HFF-Myc (cell line): ENCODE results near the gene LDLRAD4.

Source experiments
- DNase-seq: peaks from one replicate; pipeline ENCODE4 v3.0.0-alpha.2; 2011; ENCODE audit warnings: low read depth; ENCODE audit errors: extremely low read depth
- H3K4me3 ChIP-seq: replicated peaks from 2 replicates; pipeline ENCODE4 v1.5.1; 2011; ENCODE audit warnings: low read depth, mild to moderate bottlenecking, control low read depth, low read length
- TF ChIP-seq, protein P1 (sequence below): IDR thresholded peaks from 2 replicates; pipeline ENCODE4 v1.5.1; 2012; ENCODE audit warnings: mild to moderate bottlenecking, low read depth, low read length, control low read depth; ENCODE audit errors: missing control alignments

LDLRAD4 gene

DNA sequence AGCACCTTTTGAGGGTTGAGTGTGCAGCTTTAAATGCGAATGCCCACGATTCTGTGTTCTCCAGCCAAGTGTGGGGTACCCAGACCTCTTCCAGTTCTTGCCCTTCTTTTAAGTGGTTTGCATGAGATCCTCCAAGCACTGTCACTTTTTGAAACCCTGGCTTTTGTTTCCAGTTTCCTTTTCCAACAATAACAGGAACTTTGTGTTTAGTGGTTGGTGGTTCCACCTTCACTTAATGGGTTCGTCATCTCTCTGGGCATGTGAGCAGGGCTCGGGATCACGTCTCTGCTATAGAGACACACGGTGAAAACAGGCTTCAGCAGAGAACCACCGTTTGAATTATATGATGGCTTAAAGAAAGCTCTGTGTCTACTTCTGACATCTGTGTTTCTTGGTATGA, 197.6 kb downstream of the LDLRAD4 start:
- no peak overlapping the region for H3K4me3 ChIP-seq
- DNase-seq, result no peak
- TF ChIP-seq, protein P1, sequence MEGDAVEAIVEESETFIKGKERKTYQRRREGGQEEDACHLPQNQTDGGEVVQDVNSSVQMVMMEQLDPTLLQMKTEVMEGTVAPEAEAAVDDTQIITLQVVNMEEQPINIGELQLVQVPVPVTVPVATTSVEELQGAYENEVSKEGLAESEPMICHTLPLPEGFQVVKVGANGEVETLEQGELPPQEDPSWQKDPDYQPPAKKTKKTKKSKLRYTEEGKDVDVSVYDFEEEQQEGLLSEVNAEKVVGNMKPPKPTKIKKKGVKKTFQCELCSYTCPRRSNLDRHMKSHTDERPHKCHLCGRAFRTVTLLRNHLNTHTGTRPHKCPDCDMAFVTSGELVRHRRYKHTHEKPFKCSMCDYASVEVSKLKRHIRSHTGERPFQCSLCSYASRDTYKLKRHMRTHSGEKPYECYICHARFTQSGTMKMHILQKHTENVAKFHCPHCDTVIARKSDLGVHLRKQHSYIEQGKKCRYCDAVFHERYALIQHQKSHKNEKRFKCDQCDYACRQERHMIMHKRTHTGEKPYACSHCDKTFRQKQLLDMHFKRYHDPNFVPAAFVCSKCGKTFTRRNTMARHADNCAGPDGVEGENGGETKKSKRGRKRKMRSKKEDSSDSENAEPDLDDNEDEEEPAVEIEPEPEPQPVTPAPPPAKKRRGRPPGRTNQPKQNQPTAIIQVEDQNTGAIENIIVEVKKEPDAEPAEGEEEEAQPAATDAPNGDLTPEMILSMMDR, result no peak

DNA sequence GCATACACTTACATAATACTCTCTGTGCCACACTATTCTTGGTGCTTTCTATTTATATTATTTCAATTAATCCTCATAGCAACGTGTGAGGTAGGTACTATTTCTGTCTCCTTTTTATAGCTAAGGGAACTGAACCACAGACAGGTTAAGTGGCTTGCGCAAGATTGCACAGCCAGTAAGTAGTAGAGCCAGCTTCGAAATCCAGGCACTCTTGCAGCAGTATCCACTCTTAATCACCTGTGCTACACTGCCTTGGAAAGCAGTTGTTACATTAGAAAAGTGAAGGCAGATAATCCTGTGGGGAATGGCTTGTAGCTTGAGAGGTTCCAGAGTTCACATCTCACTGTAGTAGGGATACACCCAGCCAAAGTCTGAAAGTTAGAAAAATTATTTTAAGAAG, 198.3 kb downstream of the LDLRAD4 start:
- DNase-seq, result no peak
- TF ChIP-seq, protein P1, result no peak
- H3K4me3 ChIP-seq, result no peak overlapping the region

DNA sequence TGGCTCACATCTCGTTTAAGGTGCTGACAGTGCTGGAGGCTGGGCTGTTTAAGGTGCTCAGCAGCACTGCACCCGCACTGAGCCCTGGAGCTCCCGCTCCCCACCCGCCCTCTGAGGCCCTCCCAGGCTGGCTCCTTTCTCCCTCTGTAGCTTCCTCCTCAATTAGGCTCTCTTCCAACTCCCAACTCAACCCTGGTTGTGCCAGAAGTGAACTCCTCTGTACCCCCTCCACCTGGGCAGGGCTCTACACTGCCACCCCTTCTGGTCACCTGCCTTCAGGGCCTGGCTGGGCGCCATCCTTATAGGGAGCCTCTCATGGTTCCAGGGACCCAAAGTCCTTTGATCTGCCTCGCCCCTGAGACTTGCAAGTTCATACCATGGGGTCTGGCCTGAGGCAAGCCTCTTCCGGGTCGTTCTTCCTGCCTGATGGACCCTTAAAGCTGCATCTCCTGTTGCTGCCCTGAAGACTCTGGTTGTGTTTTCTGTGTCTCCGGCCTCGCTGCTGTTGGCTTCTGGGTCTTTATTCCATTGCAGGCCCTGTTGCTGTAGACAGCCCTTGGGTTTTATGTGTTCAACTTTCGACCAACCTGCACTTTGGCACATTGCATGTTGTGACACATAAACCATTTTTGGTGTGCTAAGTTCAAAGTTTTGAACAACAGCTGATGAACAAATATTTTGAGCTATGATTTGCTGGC, 199.6 kb downstream of the LDLRAD4 start:
- no peak for DNase-seq
- TF ChIP-seq, protein P1, result no peak
- H3K4me3 ChIP-seq, result no peak overlapping the region

DNA sequence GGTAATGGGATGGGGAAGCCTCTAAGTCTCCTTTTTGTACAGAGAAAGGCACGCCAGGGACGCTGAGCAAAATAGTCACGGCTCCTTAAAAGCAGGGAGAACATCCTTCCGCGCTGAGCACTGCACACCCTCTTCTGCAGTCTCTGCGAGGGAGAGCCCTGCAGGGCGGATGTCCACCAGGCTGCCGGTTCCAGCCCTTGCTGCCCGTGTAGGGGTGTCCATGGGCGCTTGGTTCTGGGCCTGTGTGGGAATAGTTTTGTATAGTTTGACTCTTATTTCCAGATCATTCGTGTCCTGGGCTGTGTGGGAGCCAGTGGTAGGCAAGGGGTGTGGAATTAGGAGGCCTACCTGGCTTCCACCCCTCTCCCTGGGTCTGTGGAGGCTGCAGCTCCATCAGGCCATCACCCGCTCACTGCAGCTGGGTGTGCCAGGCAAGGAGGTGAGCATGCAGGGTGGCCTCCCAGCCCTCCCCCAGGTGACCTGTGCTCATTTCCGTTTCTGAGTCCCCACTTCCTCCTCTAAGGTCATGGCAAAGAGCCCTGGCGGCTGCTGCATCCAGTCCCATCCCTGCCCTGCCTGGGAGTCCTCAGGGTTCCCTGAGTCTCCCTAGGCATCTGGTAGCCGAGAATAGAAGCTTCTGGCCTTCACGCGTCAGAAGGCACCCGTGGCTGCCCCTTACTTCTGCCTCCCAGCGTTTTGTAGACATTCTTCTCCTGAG, 202.6 kb downstream of the LDLRAD4 start:
- TF ChIP-seq, protein P1, result no peak
- H3K4me3 ChIP-seq, result no peak overlapping the region

DNA sequence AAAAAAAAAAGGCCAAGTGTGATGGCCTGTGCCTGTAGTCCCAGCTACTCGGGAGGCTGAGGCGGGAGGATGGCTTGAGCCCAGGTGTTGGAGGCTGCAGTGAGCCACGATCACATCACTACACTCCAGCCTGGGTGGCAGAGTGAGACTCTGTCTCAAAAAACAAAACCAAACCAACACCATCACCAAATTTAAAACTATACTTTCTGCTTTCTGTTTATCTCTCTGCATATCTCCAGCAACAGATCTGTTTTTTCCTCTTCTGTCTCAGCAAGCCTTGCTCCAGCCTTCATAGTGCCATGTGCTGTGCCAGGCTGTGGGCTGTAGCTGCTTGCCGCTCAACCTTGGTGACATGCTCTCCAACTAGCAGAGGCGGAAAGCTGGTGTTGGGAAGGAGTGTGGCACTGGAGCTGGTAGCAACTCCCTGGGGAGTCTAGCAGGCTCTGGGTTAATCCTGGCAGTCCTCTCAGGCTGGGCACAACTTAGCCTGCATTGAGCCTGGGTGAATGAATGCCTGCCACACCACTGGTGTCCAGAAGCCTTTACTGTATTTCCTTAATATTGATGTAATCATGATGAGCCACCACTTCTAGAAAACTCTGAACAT, 204.1 kb downstream of the LDLRAD4 start:
- no peak for DNase-seq
- H3K4me3 ChIP-seq, result no peak overlapping the region
- TF ChIP-seq, protein P1, result no peak

More for the DNA sequence above, 202.6 kb downstream of the LDLRAD4 start:
- DNase-seq, result no peak

DNA sequence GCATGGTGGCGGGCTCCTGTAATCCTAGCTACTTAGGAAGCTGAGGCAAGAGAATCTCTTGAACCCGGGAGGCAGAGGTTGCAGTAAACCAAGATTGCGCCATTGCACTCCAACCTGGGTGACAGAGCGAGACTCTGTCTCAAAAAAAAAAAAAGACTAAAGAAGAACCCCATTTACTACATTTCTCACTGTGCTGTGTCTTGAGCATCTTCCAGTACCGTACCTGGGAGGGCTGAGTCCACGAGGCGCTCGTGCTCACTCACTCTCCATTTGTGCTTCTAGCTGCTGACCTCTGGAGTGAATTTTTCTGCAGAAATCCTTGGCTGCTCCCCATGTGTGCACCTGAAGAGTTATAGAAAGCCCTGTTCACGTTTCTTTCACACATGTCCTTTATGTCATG, 204.8 kb downstream of the LDLRAD4 start:
- TF ChIP-seq, protein P1, result no peak
- H3K4me3 ChIP-seq, result no peak overlapping the region

More for the DNA sequence above, 204.8 kb downstream of the LDLRAD4 start:
- DNase-seq, result no peak
